Heart right ventricle (tissue), 16 donors: ENCODE results near the gene SFMBT2. TPM values are rescaled to one million over a fixed set of nuclear protein-coding genes. Genes with fewer than 3 reads are reported as not detected.

Experiments
- ATAC-seq, 8 donors: fragments of 200-7000 bp; cut with Tn5 transposase; one replicate each; pipeline ENCODE4 v1.9.1; 2020; ENCODE audit warnings: mild to moderate bottlenecking in 8 of 8, moderate library complexity in 8 of 8, moderate number of reproducible peaks in 1 of 8
- DNase-seq, 2 donors: peaks; one replicate each; pipeline ENCODE4 v3.0.0-alpha.2; 2020
- H3K27ac ChIP-seq, 10 donors: fragments of 200-600 bp; sonication (generic) in 2 of 10; one replicate each; pipeline versions ENCODE4 v1.5.0 to v1.8.0; 2020 to 2022; ENCODE audit warnings: mild to moderate bottlenecking in 3 of 10
- H3K27me3 ChIP-seq, 7 donors: fragments of 200-600 bp; one replicate each; pipeline ENCODE4 v1.8.0; 2021 to 2022; ENCODE audit warnings: mild to moderate bottlenecking in 2 of 7
- H3K36me3 ChIP-seq, 9 donors: fragments of 200-600 bp; sonication (generic) in 1 of 9; one replicate each; pipeline versions ENCODE4 v1.5.0 to v1.8.0; 2020 to 2022; ENCODE audit warnings: mild to moderate bottlenecking in 2 of 9
- H3K4me1 ChIP-seq, 9 donors: fragments of 200-600 bp; sonication (generic) in 1 of 9; one replicate each; pipeline versions ENCODE4 v1.5.0 to v1.8.0; 2020 to 2022; ENCODE audit warnings: mild to moderate bottlenecking in 4 of 9
- H3K4me3 ChIP-seq, 10 donors: fragments of 200-600 bp; sonication (generic) in 2 of 10; one replicate each; pipeline versions ENCODE4 v1.5.0 to v1.8.0; 2020 to 2022; ENCODE audit warnings: mild to moderate bottlenecking in 7 of 10, moderate library complexity in 2 of 10
- H3K9me3 ChIP-seq, 11 donors: fragments of 200-600 bp in 10 of 11; sonication (generic) in 2 of 11; one replicate each; pipeline versions ENCODE4 v1.5.0 to v1.8.0; 2013 to 2022; ENCODE audit warnings: mild to moderate bottlenecking in 2 of 11, control low read depth in 1 of 11, moderate library complexity in 1 of 11
- CTCF ChIP-seq, 9 donors: fragments of 200-600 bp; sonication (generic) in 2 of 9; IDR thresholded peaks; one replicate each; pipeline versions ENCODE4 v1.5.0 to v1.8.0; 2021 to 2022; ENCODE audit warnings: antibody characterized with exemption in 9 of 9, mild to moderate bottlenecking in 5 of 9, moderate library complexity in 1 of 9
- WGBS, 2 donors: extraction: QIAGEN DNeasy Blood & Tissue Kit; methylation state at CpG; one replicate each; pipeline ENCODE4 v1.1.7; 2013; ENCODE audit warnings: inconsistent platforms in 1 of 2; 5-methylcytosine and 5-hydroxymethylcytosine counted together
- intact Hi-C, 10 donors: fragments of 100-400 bp; cut with DNase I; formaldehyde crosslinking; loops; one replicate each; pipeline versions ENCODE4 v1.11.1 to v1.14.2; 2022
- polyA plus RNA-seq, 2 donors: library from polyadenylated mRNA; stranded (reverse); fragments of 200-250 nt; gene quantifications; one replicate each; pipeline ENCODE4 v1.2.3, GENCODE V29; 2013
- total RNA-seq, 10 donors: library from RNA; stranded (reverse); fragmentation: NEBNext Ultra II Directional in 3 of 10; extraction: Animal tissue kit (Norgen Biotek cat#: 25700) in 3 of 10; gene quantifications; one replicate each; pipeline versions ENCODE4 v1.2.1 to v1.2.4, GENCODE V29; 2021 to 2023
- donor health status: Arrhythmogenic right ventricular cardiomyopathy.
- donor health status: ischemic (EF 13 %, LVEDD 7.1; RV severe dilation, severe dysfunction).
- donor health status: healthy with polysubstance abuse.
- donor health status: DM: no; HTN: yes; CAD: no.
- donor health status: DM: no; HTN: no; CAD: no.
- donor health status: ischemic (EF 25% LVEDD 6.9; RV normal size, moderate dysfunction).
- donor health status: ischemic (EF 25% LVEDD 5.7; RV mildly dilated, moderate dysfunction).
- donor health status: healthy.
- donor health status: DM: yes; HTN: yes; CAD: no.
- donor health status: Ischemic cardiomyopathy.
- donor health status: ischemic (EF 35%, LVEDD 5.7; RV mildly dilated, moderate dysfunction).
- donor health status: nonischemic (EF 11% LVEDD 7.7; RV severe dilation, severe dysfunction).
- donor health status: DM: yes; HTN: yes; CAD: no.
- donor health status: PGD.
- donor health status: ischemic (EF 29% LVEDD 5.4; RV normal size, mild dysfunction).
- donor health status: nonischemic (EF 23%, LVEDD 6.1; RV moderate dilation, normal function).

SFMBT2 gene
- total and polyA plus RNA-seq, 12 donors: 4.1 to 14.2 (median 10.0) TPM

- Histone ChIP-seq H3K27ac (no peak overlapping the region), H3K4me3 (no peak overlapping the region)
- ATAC-seq: no peak
These were observed 125.1 kb downstream of the SFMBT2 start for GRCh38 chr10:7285522-7286322.

GRCh38 chr10:7283246-7283645, 127.6 kb downstream of the SFMBT2 start:
- H3K9me3 ChIP-seq: no peaks in the 10 kb centered on the region
- WGBS, 2 donors: 91 to 93% methylated on average over 2 of the region's 2 CpGs
- peaks cover 0 to 10% (median 0%) of the 10 kb centered on the region in 9 donors for H3K4me1 ChIP-seq
- TF ChIP-seq CTCF (IDR thresholded peaks at IDR 0.05): no peak
- DNase-seq (no peak), ATAC-seq (no peak)
- no peak overlapping the region for H3K27ac ChIP-seq
- H3K4me3 ChIP-seq: no peak overlapping the region
- intact Hi-C loops: no loop called here
- H3K27me3 ChIP-seq: no peaks in the 10 kb centered on the region
- peaks cover 0 to 5% (median 0%) of the 10 kb centered on the region in 9 donors for H3K36me3 ChIP-seq

More at GRCh38 chr10:7285522-7286322, 125.1 kb downstream of the SFMBT2 start:
- Histone ChIP-seq H3K27me3 (no peaks in the 10 kb centered on the region), H3K9me3 (no peaks in the 10 kb centered on the region), H3K36me3 (peaks cover 0 to 5% (median 0%) of the 10 kb centered on the region in 9 donors), H3K4me1 (peaks cover 0 to 10% (median 0%) of the 10 kb centered on the region in 9 donors)
- no peak for TF ChIP-seq CTCF (IDR thresholded peaks at IDR 0.05)
- WGBS, 2 donors: 91% methylated on average over 6 of the region's 6 CpGs
- intact Hi-C loops: no loop called here
- no peak for DNase-seq

- H3K4me3 ChIP-seq: no peak overlapping the region
These were observed 128.4 kb downstream of the SFMBT2 start for GRCh38 chr10:7282457-7282856.

GRCh38 chr10:7281429-7281828, 129.4 kb downstream of the SFMBT2 start:
- H3K27ac ChIP-seq: no peak overlapping the region
- WGBS, 2 donors: 90 to 92% methylated on average over 6 of the region's 6 CpGs
- ATAC-seq (no peak), DNase-seq (no peak)
- no peaks in the 10 kb centered on the region for H3K9me3 ChIP-seq
- no peaks in the 10 kb centered on the region for H3K27me3 ChIP-seq
- no peak overlapping the region for H3K4me3 ChIP-seq
- no peak for TF ChIP-seq CTCF (IDR thresholded peaks at IDR 0.05)
- peaks cover 0 to 21% (median 0%) of the 10 kb centered on the region in 9 donors for H3K4me1 ChIP-seq
- intact Hi-C loops: no loop called here
- H3K36me3 ChIP-seq: peaks cover 0 to 5% (median 0%) of the 10 kb centered on the region in 9 donors

More at GRCh38 chr10:7282457-7282856, 128.4 kb downstream of the SFMBT2 start:
- Histone ChIP-seq H3K4me1 (peaks cover 0 to 14% (median 0%) of the 10 kb centered on the region in 9 donors), H3K27ac (no peak overlapping the region), H3K36me3 (peaks cover 0 to 5% (median 0%) of the 10 kb centered on the region in 9 donors), H3K27me3 (no peaks in the 10 kb centered on the region), H3K9me3 (no peaks in the 10 kb centered on the region)
- 68 to 77% methylated on average over 7 of the region's 7 CpGs for WGBS, 2 donors
- no peak for TF ChIP-seq CTCF (IDR thresholded peaks at IDR 0.05)
- no peak for DNase-seq
- ATAC-seq: peak in 2 of 8 donors; percentile 35 to 72
- intact Hi-C loops: no loop called here
